SIG-M5 treated with dmso at 0.1 percent for 504 hours (cell line): ENCODE data around the gene ANKRD10.
"Not testable (repeated sequence)": the region's sequence is repeated elsewhere in the genome, so short reads cannot be mapped to it uniquely, and the experiment has no call there.

Experiments
- DNase-seq: peaks from one replicate; lab custom pipeline; 2025; ENCODE audit not compliant: unreplicated experiment; lab: John Stamatoyannopoulos, UW

ANKRD10 gene

GRCh38 chr13:110869231-110869804 lies 45.6 kb downstream of the ANKRD10 start:
- no peak for DNase-seq

GRCh38 chr13:110868720-110869119 lies 46.1 kb downstream of the ANKRD10 start:
- DNase-seq: no peak

GRCh38 chr13:110867380-110867779 lies 47.5 kb downstream of the ANKRD10 start:
- no peak for DNase-seq

GRCh38 chr13:110866491-110867170 lies 48.2 kb downstream of the ANKRD10 start:
- no peak for DNase-seq

GRCh38 chr13:110863685-110864084 lies 51.2 kb downstream of the ANKRD10 start:
- DNase-seq: no peak

- no peak for DNase-seq
Observed at GRCh38 chr13:110860983-110861382, 53.9 kb downstream of the ANKRD10 start.

- no peak for DNase-seq
Observed at GRCh38 chr13:110856942-110857835, 57.7 kb downstream of the ANKRD10 start.

- no peak for DNase-seq
Observed at GRCh38 chr13:110855363-110855762, 59.5 kb downstream of the ANKRD10 start.

- no peak for DNase-seq
Observed at GRCh38 chr13:110854866-110855265, 60.0 kb downstream of the ANKRD10 start.

GRCh38 chr13:110853235-110853721 lies 61.6 kb downstream of the ANKRD10 start:
- no peak for DNase-seq

GRCh38 chr13:110850840-110851239 lies 64.0 kb downstream of the ANKRD10 start:
- no peak for DNase-seq

GRCh38 chr13:110850006-110850405 lies 64.9 kb downstream of the ANKRD10 start:
- no peak for DNase-seq

- DNase-seq: no peak
Observed at GRCh38 chr13:110845520-110845919, 69.3 kb downstream of the ANKRD10 start.

- no peak for DNase-seq
Observed at GRCh38 chr13:110841846-110842245, 73.0 kb downstream of the ANKRD10 start.

GRCh38 chr13:110841406-110841805 lies 73.5 kb downstream of the ANKRD10 start:
- no peak for DNase-seq

- no peak for DNase-seq
Observed at GRCh38 chr13:110838867-110839538, 75.9 kb downstream of the ANKRD10 start.

- DNase-seq: no peak
Observed at GRCh38 chr13:110838116-110838515, 76.8 kb downstream of the ANKRD10 start.

- not testable (repeated sequence) for DNase-seq
Observed at GRCh38 chr13:110837397-110838061, 77.3 kb downstream of the ANKRD10 start.

- no peak for DNase-seq
Observed at GRCh38 chr13:110836605-110836903, 78.3 kb downstream of the ANKRD10 start.

- no peak for DNase-seq
Observed at GRCh38 chr13:110835721-110836604, 78.9 kb downstream of the ANKRD10 start.
